Esophagus muscularis mucosa (tissue), 4 donors: ENCODE data around the gene FBXW8.

Source experiments
- EP300 ChIP-seq: sonication (generic); formaldehyde crosslinking; IDR thresholded peaks from one replicate; pipeline ENCODE4 v1.6.1; 2017; ENCODE audit warnings: antibody characterized with exemption
- POLR2A ChIP-seq: fragments of 450-650 bp; IDR thresholded peaks from one replicate; pipeline ENCODE4 v1.6.1; 2017; ENCODE audit warnings: antibody characterized with exemption, moderate library complexity, mild to moderate bottlenecking, low read depth
- POLR2AphosphoS5 ChIP-seq, 2 donors: sonication (generic); formaldehyde crosslinking; IDR thresholded peaks; one replicate each; pipeline ENCODE4 v1.6.1; 2017; ENCODE audit warnings: antibody characterized with exemption in 2 of 2
- TF ChIP-seq, protein P1 (sequence below), 3 experiments: fragments of 200-600 bp in 2 of 3; fragments of 450-650 bp in 1 of 3; sonication (generic) in 2 of 3; IDR thresholded peaks; one replicate each; pipeline ENCODE4 v1.5.1; 2017 to 2019; ENCODE audit warnings: antibody characterized with exemption in 3 of 3, mild to moderate bottlenecking in 2 of 3, moderate library complexity in 1 of 3

DNA sequence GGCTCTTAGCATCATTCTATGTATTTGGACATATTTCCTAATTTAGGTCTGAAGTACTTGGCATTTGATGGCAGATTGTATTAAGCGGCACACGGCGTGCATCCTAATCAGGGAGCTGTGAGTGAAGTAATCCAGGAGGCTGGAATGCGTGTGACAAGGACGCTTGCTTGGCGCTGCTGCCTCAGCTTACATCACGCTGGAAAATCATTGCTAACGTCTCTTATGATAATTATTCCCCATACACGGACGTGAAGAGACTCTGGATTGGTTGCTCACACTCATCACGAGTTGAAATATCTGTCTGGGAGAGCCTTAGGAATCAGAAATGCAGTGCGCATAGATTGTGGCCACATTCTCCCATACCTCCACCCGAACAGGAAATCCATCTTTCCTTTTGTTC, 85.3 kb downstream of the FBXW8 start:
- TF ChIP-seq, protein P1, sequence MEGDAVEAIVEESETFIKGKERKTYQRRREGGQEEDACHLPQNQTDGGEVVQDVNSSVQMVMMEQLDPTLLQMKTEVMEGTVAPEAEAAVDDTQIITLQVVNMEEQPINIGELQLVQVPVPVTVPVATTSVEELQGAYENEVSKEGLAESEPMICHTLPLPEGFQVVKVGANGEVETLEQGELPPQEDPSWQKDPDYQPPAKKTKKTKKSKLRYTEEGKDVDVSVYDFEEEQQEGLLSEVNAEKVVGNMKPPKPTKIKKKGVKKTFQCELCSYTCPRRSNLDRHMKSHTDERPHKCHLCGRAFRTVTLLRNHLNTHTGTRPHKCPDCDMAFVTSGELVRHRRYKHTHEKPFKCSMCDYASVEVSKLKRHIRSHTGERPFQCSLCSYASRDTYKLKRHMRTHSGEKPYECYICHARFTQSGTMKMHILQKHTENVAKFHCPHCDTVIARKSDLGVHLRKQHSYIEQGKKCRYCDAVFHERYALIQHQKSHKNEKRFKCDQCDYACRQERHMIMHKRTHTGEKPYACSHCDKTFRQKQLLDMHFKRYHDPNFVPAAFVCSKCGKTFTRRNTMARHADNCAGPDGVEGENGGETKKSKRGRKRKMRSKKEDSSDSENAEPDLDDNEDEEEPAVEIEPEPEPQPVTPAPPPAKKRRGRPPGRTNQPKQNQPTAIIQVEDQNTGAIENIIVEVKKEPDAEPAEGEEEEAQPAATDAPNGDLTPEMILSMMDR (IDR thresholded peaks at IDR 0.05) = no peak
- TF ChIP-seq EP300 (no peak), POLR2AphosphoS5 (IDR thresholded peaks at IDR 0.05) (no peak), POLR2A (no peak)
